SK-N-SH (cell line): ENCODE results near the gene PKD1. TPM values are rescaled to one million over a fixed set of nuclear protein-coding genes. Genes with fewer than 3 reads are reported as not detected.

Experiments
- CTCF ChIA-PET: fragments of 300-600, 350-600 bp; formaldehyde crosslinking; extraction: SDS; loops from one replicate; lab custom pipeline; 2021; lab: Yijun Ruan, JAX
- POLR2A ChIA-PET: fragments of 350-600 bp; sonication (Branson Sonifier 250); formaldehyde crosslinking; extraction: SDS; loops from one replicate; lab custom pipeline; 2020; ENCODE audit warnings: antibody characterized with exemption, inconsistent platforms; lab: Yijun Ruan, JAX
- DNase-seq: peaks from one replicate; pipeline ENCODE4 v3.0.0; 2012
- H2AFZ ChIP-seq: fragments of 200-600 bp; sonication (generic); 2 replicates; pipeline ENCODE4 v1.8.1; 2016; ENCODE audit warnings: antibody characterized with exemption, mild to moderate bottlenecking, low read depth
- H3F3A ChIP-seq: fragments of 200-600 bp; sonication (generic); replicated peaks from 2 replicates; pipeline ENCODE3; 2016; ENCODE audit warnings: antibody characterized with exemption, mild to moderate bottlenecking; ENCODE audit not compliant: insufficient read depth
- H3K27ac ChIP-seq, 2 experiments: fragments of 200-500 bp in 1 of 2; fragments of 200-600 bp in 1 of 2; sonication (Bioruptor generic) in 1 of 2; sonication (generic), shearing (Covaris generic) in 1 of 2; 2 replicates each; pipeline versions ENCODE4 v1.5.1 to v1.6.1; 2014 to 2016; ENCODE audit warnings: low read depth in 2 of 2, inconsistent platforms in 1 of 2, low read length in 1 of 2, mild to moderate bottlenecking in 1 of 2, mixed read lengths in 1 of 2
- H3K27me3 ChIP-seq: fragments of 200-600 bp; sonication (generic), shearing (Covaris generic); 2 replicates; pipeline ENCODE4 v1.6.1; 2016; ENCODE audit warnings: mixed run types; ENCODE audit not compliant: insufficient read depth
- H3K36me3 ChIP-seq, 2 experiments: fragments of 200-500 bp in 1 of 2; fragments of 200-600 bp in 1 of 2; sonication (Bioruptor generic) in 1 of 2; sonication (generic) in 1 of 2; replicated peaks in 1 of 2; 2 replicates each; pipeline versions ENCODE3 to v1.5.1; 2014 to 2016; ENCODE audit warnings: low read length in 1 of 2, mild to moderate bottlenecking in 1 of 2; ENCODE audit not compliant: insufficient read depth in 2 of 2, control insufficient read depth in 1 of 2
- H3K4me1 ChIP-seq, 2 experiments: fragments of 200-500 bp in 1 of 2; fragments of 200-600 bp in 1 of 2; sonication (Bioruptor generic) in 1 of 2; sonication (generic), shearing (Covaris generic) in 1 of 2; 2 replicates each; pipeline versions ENCODE4 v1.5.1 to v1.6.1; 2014 to 2016; ENCODE audit warnings: low read depth in 1 of 2, low read length in 1 of 2, mixed run types in 1 of 2; ENCODE audit not compliant: insufficient read depth in 2 of 2, control insufficient read depth in 1 of 2
- H3K4me2 ChIP-seq: fragments of 200-600 bp; sonication (generic), shearing (Covaris generic); 2 replicates; pipeline ENCODE4 v1.6.1; 2017; ENCODE audit warnings: mixed run types
- H3K4me3 ChIP-seq, 2 experiments: fragments of 200-500 bp in 1 of 2; fragments of 200-600 bp in 1 of 2; sonication (Bioruptor generic) in 1 of 2; sonication (generic), shearing (Covaris generic) in 1 of 2; 2 replicates each; pipeline versions ENCODE4 v1.5.1 to v1.8.1; 2014 to 2016; ENCODE audit warnings: low read depth in 2 of 2, inconsistent platforms in 1 of 2, low read length in 1 of 2, mild to moderate bottlenecking in 1 of 2, mixed read lengths in 1 of 2, moderate library complexity in 1 of 2
- H3K79me2 ChIP-seq: fragments of 200-600 bp; sonication (generic); 2 replicates; pipeline ENCODE4 v1.8.1; 2017; ENCODE audit warnings: mild to moderate bottlenecking; ENCODE audit not compliant: insufficient read depth
- H3K9ac ChIP-seq: fragments of 200-600 bp; sonication (generic); 2 replicates; pipeline ENCODE4 v1.6.1; 2017; ENCODE audit warnings: mixed run types
- H3K9me2 ChIP-seq: fragments of 200-600 bp; sonication (generic); 2 replicates; pipeline ENCODE4 v1.6.1; 2017; ENCODE audit warnings: mixed run types
- H3K9me3 ChIP-seq: fragments of 200-600 bp; sonication (generic); 2 replicates; pipeline ENCODE4 v1.6.1; 2017; ENCODE audit warnings: mixed run types, mild to moderate bottlenecking, moderate library complexity
- H4K20me1 ChIP-seq: fragments of 200-600 bp; sonication (generic); 2 replicates; pipeline ENCODE4 v1.6.1; 2017; ENCODE audit warnings: mild to moderate bottlenecking, mixed run types; ENCODE audit not compliant: insufficient read depth
- CHD2 ChIP-seq: fragments of 150-350 bp; IDR thresholded peaks from 2 replicates; pipeline ENCODE4 v1.6.1; 2018; ENCODE audit warnings: low read length; ENCODE audit not compliant: partially characterized antibody
- ELF1 ChIP-seq: IDR thresholded peaks from 2 replicates; pipeline ENCODE4 v1.4.0; 2012
- EZH2phosphoT487 ChIP-seq: fragments of 200-600 bp; sonication (generic); IDR thresholded peaks from 2 replicates; pipeline ENCODE4 v1.6.1; 2017; ENCODE audit warnings: low read depth, mixed run types, mild to moderate bottlenecking, antibody characterized with exemption, moderate library complexity, borderline replicate concordance
- FOXJ3 ChIP-seq: sonication (generic); formaldehyde crosslinking; IDR thresholded peaks from 2 replicates; pipeline ENCODE4 v1.5.1; 2020; ENCODE audit warnings: mild to moderate bottlenecking, missing genetic modification reagents
- FOXM1 ChIP-seq: IDR thresholded peaks from 2 replicates; pipeline ENCODE4 v1.4.0; 2012; ENCODE audit warnings: low read depth, mild to moderate bottlenecking
- GABPA ChIP-seq: IDR thresholded peaks from 2 replicates; pipeline ENCODE4 v1.4.0; 2012; ENCODE audit warnings: low read depth, mild to moderate bottlenecking
- POLR2AphosphoS5 ChIP-seq: IDR thresholded peaks from 2 replicates; pipeline ENCODE4 v1.6.1; 2012; ENCODE audit warnings: low read depth, low read length
- SMC3 ChIP-seq: IDR thresholded peaks from 2 replicates; pipeline ENCODE4 v1.6.1; 2012; ENCODE audit warnings: low read depth, low read length, improper control_type of control experiment
- YY1 ChIP-seq: IDR thresholded peaks from 2 replicates; pipeline ENCODE4 v1.4.0; 2012; ENCODE audit warnings: low read depth, mild to moderate bottlenecking
- WGBS: methylation state at CpG from one replicate; pipeline ENCODE4 v1.1.6; 2017; ENCODE audit warnings: low lambda C conversion rate; 5-methylcytosine and 5-hydroxymethylcytosine counted together
- polyA plus RNA-seq, 3 experiments: library from polyadenylated mRNA; depleted of rRNA; stranded (reverse); fragments of >200 nt; gene quantifications; 2 replicates each; pipeline ENCODE4 v1.2.3, GENCODE V29; 2012
- TF ChIP-seq, protein P1 (sequence below): IDR thresholded peaks from 2 replicates; pipeline ENCODE4 v1.4.0; 2012; ENCODE audit warnings: low read depth
- TF ChIP-seq, protein P2 (sequence below): IDR thresholded peaks from 2 replicates; pipeline ENCODE4 v1.4.0; 2012; ENCODE audit warnings: low read depth, borderline replicate concordance

PKD1 gene
- polyA plus RNA-seq, 1 of the 3 experiments (the other 2 are of a cell fraction), result 47.4 TPM

DNA sequence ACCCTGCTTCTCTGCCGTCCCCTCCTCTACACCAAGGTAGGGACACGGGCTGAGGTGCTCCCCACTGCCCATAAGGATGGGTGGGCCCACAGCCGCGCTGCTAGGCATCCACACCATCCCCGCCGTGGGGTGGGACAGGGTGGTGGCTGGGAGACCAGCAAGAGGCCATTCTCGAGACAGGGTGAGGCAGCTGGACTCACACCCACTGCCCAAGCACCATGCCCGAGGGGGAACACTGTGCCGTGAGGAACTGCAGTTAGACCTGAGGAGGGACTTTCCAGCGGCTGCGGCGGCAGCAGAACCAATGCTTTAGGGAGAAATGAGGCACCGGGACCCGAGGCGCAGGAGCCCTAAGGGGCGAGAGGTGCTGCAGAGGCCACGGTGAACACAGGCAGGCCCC lies 13.3 kb downstream of the PKD1 start:
- Histone ChIP-seq H3K4me1 (peaks cover 26 to 57% of the 10 kb centered on the region in 2 experiments; a peak in 3 of 4 replicates), H3K27me3 (no peaks in the 10 kb centered on the region), H3K4me2 (no peak overlapping the region), H3K4me3 (no peak overlapping the region), H3K9ac (no peak overlapping the region), H4K20me1 (peaks cover 15% of the 10 kb centered on the region), H3K9me2 (no peaks in the 10 kb centered on the region), H2AFZ (no peak overlapping the region), H3K9me3 (no peaks in the 10 kb centered on the region), H3K27ac (peak overlapping the region in 1 of 2 experiments; percentile 82; a peak in 2 of 4 replicates), H3K79me2 (peaks cover 75% of the 10 kb centered on the region), H3F3A (peaks cover 7% of the 10 kb centered on the region)
- DNase-seq, result no peak
- CTCF ChIA-PET, result interaction anchor here (1.1 to 1.7 kb wide), 2 partner anchors 17 to 18 kb away, joined by 3 to 16 read pairs; no protein-coding TSS in a partner anchor
- WGBS, result 87% methylated on average over 11 of the region's 17 CpGs
- no peak for TF ChIP-seq SMC3
- no peak for TF ChIP-seq CHD2
- TF ChIP-seq YY1, result no peak
- TF ChIP-seq, protein P1, sequence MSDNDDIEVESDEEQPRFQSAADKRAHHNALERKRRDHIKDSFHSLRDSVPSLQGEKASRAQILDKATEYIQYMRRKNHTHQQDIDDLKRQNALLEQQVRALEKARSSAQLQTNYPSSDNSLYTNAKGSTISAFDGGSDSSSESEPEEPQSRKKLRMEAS, result no peak
- TF ChIP-seq FOXJ3, result no peak
- TF ChIP-seq EZH2phosphoT487, result no peak
- no peak for TF ChIP-seq ELF1
- TF ChIP-seq GABPA, result no peak
- no peak for TF ChIP-seq FOXM1
- TF ChIP-seq, protein P2, sequence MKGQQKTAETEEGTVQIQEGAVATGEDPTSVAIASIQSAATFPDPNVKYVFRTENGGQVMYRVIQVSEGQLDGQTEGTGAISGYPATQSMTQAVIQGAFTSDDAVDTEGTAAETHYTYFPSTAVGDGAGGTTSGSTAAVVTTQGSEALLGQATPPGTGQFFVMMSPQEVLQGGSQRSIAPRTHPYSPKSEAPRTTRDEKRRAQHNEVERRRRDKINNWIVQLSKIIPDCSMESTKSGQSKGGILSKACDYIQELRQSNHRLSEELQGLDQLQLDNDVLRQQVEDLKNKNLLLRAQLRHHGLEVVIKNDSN, result no peak
- TF ChIP-seq POLR2AphosphoS5, result no peak
- TF ChIP-seq, all 33 proteins: peak for 0
- POLR2A ChIA-PET, result interaction anchor here (1.5 kb wide), 1 partner anchor 33 kb away, joined by 5 read pairs; the partner anchor contains the start of gene TRAF7
- H3K36me3 ChIP-seq, result no peaks in the 10 kb centered on the region

DNA sequence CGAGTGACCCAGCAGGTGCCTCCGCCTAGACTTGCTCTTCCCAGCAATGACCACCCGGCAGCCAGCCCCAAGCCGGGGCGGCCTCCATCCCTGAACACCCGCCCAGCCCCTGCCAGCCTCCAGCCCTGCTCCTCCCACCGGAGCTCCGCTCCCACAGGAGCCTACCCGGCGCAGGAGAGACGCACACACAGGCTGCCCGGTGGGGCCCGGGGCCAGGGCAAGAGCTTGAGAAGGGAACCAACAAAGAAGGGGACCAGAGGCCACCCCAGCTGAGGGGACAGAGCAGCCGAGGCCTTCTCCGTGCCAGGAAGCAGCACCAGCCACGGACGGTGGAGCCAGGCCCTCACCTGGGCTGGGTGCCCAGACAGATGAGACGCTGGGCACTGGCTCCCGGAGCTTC lies 13.8 kb downstream of the PKD1 start:
- Histone ChIP-seq H3K27me3 (no peaks in the 10 kb centered on the region), H2AFZ (no peak overlapping the region), H4K20me1 (peaks cover 15% of the 10 kb centered on the region), H3K9ac (no peak overlapping the region), H3K9me3 (no peaks in the 10 kb centered on the region), H3K4me2 (no peak overlapping the region), H3F3A (peaks cover 7% of the 10 kb centered on the region), H3K27ac (peak overlapping the region in 1 of 2 experiments; percentile 82; a peak in 1 of 4 replicates), H3K4me1 (peaks cover 20 to 51% of the 10 kb centered on the region in 2 experiments; a peak in 3 of 4 replicates), H3K79me2 (peaks cover 69% of the 10 kb centered on the region), H3K4me3 (no peak overlapping the region), H3K9me2 (no peaks in the 10 kb centered on the region), H3K36me3 (no peaks in the 10 kb centered on the region)
- no peak for DNase-seq
- POLR2A ChIA-PET, result interaction anchor here (1.5 kb wide), 1 partner anchor 33 kb away, joined by 5 read pairs; the partner anchor contains the start of gene TRAF7
- CTCF ChIA-PET, result interaction anchor here (1.0 to 1.7 kb wide), 5 partner anchors 17 to 98 kb away, joined by 3 to 16 read pairs (median 3); no protein-coding TSS in a partner anchor
- WGBS, result 97% methylated on average over 6 of the region's 19 CpGs
- TF ChIP-seq POLR2AphosphoS5, result no peak
- TF ChIP-seq SMC3, result no peak
